HG02852 (cell line): ENCODE measurements around the gene SPIRE2.
"Not testable (repeated sequence)": the region's sequence is repeated elsewhere in the genome, so short reads cannot be mapped to it uniquely, and the experiment has no call there.

Source experiments
- ATAC-seq: cut with Tn5 transposase; IDR thresholded peaks from one replicate; pipeline ENCODE4 v1.9.1; 2021; ENCODE audit warnings: mild to moderate bottlenecking, moderate library complexity; ENCODE audit not compliant: unreplicated experiment

Gene SPIRE2

DNA sequence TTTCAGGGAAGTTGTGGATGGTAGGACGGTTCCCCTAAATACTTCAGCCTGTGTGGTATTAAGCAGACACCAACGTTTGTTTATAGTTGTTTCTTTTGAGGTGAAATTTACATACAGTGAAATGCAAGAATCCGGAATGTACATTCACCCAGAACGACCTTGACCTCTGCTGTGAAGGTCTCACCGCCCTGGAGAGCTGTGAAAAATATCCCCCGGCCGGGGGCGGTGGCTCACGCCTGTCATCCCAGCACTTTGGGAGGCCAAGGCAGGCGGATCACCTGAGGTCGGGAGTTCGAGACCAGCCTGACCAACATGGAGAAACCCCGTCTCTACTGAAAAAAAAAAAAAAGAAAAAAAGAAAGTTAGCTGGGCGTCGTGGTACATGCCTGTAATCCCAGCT, 8.2 kb downstream of the SPIRE2 start:
- not testable (repeated sequence) for ATAC-seq

- no peak for ATAC-seq
Observed at GRCh38 chr16:89837014-89837546, 8.8 kb downstream of the SPIRE2 start.

- no peak for ATAC-seq
Observed at GRCh38 chr16:89841275-89841674, 13.0 kb downstream of the SPIRE2 start.

DNA sequence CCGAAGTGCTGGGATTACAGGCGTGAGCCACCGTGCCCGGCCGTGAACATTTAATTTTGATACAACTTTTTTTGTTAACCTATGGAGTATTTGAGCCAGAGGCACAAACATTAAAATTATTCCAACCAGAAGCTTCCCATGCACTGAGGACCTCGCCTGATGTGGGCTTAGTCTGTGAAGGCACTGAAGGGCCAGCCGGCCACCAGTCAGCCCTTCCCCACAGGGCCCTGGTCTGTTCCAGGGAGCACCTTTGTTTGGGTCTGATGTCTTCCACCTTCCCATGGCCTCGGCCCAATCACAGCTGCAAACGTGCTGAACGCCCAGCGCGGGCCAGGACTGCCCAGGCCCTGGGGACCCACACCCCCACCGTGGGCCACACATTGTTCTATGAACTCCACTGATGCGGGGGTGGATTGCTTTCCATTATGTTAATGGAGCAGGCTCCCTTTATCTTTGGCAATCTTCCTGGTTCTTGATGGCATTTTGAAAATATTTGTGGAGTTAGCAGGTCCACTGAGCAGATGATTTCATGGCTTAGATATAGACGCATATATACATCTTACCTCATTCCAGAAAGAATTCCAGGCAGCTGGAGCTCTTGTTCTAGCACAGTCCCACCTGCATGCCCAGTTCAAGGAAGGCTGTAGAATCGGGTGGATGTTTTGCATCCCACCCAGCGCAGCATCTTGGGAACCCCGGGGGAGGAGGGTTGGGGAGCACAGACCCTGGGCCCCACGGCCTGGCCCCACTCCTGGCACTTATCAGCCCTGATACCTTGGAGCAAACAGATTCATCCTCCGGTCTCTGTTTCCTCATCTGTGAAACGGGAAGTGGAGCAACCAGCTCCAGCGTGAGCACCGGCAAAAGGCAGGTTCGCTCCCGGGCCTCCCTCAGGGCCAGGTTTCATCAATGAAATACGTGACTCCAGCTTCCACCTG, 14.5 kb downstream of the SPIRE2 start:
- ATAC-seq: no peak

DNA sequence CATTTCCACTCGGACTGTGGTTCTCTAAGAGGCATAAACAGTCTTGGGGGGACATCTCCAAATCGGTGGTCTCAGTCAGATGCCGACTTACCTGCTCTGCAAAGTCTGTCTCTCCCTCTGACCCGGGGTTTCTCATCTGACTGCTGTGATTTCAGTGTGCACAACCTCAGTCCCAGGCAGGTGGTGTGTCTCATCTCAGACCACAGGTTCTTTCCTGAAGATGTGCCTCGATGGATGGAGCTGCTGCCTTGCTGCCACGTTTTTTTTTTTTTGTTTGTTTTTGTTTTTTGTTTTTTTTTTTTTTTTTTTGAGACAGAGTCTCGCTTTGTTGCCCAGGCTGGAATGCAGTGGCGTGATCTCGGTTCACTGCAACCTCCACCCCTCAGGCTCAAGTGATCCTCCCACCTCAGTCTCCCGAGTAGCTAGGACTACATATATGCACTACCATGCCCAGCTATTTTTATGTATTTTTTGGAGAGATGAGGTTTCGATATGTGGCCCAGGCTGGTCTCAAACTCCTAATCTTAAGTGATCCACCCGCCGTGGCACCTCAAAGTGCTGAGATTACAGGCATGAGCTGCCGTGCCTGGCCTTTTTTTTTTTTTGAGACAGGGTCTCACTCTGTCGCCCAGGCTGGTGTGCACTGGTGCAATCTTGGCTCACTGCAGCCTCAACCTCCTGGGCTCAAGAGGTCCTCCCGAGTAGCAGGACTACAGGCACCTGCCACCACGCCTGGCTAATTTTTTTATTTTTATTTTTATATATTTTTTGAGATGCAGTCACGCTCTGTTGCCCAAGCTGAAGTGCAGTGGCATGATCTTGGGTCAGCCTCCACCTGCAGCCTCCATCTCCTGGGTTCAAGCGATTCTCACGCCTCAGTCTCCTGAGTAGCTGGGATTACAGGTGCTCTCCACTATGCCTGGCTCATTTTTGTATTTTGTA, 15.4 kb downstream of the SPIRE2 start:
- no peak for ATAC-seq

- ATAC-seq: no peak
Observed at GRCh38 chr16:89844739-89845339, 16.6 kb downstream of the SPIRE2 start.

DNA sequence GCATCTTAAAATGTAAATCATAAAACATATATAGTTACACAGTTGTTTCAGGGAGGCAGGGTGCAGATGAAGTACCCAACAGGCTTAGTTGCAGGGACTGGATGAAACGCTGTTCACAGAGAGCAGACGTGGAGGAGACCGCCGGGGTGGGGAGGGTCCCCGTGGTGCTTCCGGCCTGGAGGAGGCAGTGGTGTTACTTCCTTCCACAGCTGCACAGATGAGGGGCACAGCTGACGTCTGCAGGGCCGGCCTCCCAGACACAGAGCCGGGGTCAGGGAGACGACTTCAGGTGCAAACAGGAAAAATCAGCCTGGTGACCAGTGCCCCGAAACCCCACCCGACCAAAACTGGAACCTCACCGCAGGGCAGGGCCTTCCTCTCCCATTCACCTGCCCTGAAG, 17.1 kb downstream of the SPIRE2 start:
- ATAC-seq: no peak

- ATAC-seq: no peak
Observed at GRCh38 chr16:89847051-89847939, 19.0 kb downstream of the SPIRE2 start.

GRCh38 chr16:89847940-89848297, 19.6 kb downstream of the SPIRE2 start:
- ATAC-seq: no peak

DNA sequence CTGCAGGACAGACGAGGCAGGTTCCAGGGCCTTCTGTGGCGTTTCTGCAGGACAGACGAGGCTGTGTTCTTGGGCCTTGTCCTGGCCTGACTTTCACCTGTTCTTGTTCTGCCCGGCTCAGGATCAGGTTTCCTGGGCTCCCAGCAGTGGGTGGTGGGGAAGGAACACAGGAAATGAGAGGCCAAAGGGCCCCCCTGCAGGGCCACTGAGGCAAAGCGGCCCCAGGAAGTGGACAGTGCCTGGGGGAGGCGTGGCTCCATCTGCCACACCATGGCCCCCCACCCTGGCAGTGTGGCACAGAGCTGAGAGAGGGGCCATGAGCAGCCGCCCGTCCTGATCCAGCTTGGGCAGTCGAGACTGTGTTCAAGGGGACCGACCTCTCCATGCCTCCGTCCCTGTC, 20.7 kb downstream of the SPIRE2 start:
- ATAC-seq: no peak

GRCh38 chr16:89853306-89853993, 25.2 kb downstream of the SPIRE2 start:
- ATAC-seq: no peak

DNA sequence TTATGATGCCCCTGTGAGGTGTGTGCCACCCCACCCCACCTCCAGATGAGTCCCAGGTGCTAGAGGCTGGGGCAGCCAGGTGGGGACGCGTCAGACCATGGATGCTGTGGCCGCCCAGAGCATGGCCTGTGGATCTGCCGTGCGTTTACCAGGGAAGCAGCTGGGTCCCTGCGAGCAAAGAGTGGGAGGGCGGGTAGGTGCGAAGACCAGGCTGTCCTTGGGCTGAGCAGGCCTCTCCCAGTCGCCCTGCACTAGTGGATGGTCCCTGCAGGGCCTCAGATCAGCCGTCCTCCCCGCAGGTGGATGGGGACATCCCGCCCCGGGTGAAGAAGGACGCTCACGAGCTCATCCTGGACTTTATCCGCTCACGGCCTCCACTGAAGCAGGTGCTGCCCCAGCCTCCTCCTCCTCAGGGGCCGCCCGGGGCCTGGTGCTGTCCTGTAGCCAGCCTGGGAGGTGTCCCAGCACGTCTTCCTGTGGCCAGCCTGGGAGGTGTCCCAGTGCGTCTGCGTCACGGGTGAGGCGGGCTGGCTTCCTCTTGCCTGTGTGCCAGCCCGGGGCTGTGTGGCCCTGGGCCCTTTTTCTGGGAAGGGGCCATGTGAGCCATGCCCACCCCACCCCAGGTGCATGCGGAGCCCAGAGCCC, 27.1 kb downstream of the SPIRE2 start:
- ATAC-seq: no peak

DNA sequence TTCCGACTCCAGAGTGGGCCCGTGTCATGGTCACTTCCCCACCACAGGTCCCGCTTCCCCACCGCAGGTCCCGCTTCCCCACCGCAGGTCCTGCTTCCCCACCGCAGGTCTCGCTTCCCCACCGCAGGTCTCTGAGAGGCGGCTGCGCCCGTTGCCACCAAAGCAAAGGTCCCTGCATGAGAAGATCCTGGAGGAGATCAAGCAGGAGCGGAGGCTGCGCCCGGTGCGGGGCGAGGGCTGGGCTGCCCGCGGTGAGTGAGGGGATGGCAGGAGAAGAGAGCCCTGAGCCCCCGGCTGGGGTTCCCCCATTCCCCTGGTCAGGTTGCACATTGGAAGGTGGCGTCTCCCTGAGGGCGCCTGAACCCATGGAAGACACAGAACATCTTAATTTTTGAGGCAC, 27.7 kb downstream of the SPIRE2 start:
- no peak for ATAC-seq

DNA sequence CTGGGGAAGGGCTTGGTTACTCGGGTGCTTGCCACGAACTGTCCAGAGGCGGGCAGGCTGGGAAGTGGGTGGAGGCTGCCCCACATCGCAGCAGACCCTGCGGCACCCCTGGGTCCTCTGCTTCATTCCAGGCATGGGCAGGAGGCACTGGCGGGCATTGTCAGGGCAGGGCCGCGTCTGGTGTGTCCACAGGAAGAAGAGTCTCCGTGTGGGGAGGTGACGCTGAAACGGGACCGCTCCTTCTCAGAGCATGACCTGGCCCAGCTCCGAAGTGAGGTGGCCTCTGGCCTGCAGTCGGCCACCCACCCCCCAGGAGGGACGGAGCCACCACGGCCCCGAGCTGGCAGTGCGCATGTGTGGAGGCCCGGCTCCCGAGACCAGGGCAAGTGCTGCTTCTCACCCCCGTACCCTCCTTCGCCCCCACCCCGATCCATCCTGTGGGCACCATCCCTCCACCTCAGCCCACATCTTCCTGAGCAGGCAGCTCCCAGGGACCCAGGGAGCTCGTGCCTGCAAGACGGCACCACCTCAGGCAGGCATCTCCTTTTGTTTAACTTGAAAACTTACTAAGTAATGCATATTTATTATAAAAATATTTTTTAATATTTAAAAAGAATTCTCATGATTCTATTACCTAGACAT, 30.8 kb downstream of the SPIRE2 start:
- ATAC-seq: no peak

DNA sequence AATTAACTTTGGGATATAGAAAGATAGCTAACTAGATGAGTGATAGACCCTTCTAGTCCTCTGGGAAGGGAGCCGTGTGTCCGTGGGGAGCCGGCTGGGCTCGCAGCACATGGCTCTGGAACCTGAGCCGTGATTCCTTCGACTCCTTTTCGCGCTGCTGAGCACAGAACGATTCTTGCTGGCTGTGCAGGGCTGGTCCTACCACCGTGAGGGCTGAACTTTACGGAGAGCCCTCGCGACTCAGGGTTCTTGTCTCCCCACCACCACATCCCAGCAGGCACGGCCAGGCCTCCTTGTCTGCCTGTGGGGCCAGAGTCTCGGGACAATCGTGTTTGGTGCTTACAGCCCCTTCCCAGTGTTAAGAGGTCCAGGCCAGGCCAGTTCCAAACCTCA, 31.3 kb downstream of the SPIRE2 start:
- ATAC-seq: no peak

DNA sequence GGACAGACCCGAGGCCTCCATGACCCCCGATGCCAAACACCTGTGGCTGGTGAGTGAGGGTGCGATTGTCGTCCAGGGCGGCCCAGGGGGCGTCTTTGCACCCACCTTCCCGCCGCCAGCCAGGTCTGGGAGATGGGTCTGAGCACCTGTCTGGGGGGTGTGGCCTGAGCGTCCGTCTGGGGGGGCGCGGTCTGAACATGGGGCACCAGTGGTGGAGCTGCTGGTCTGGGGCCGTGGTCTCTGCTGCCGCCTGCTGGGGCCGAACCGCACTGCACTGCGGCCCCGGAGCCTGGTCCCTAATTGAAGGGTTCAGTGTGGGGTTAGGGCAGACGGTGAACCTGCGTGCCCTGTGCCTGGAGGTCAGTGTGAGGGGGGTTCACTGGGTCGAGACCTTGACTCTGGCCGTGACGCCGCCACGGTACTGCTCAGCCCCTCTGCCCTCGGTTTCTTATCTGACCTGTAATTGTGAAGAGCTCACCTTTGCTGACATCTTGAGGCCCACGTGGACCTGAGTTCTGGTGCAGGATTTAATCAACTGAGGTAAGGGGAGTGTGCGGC, 32.6 kb downstream of the SPIRE2 start:
- peak; percentile 45 for ATAC-seq

DNA sequence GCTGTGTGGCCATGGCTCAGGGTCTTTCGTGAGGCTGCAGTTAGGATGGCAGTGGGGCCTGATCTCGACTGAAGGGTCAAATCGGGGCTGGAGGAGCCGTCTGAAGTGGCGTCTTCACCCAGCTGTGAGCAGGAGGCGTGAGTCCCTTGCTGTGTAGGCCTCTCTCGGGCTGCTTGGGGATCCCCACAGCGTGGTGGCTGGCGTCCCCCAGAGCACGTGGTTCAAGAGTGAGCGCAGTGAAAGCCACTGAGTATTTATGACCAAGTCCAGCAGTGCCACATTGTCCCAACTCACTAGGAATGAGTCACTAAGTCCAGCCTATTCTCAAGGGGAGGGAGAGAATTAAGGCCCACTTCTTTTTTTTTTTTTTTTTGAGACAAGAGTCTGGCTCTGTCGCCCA, 33.4 kb downstream of the SPIRE2 start:
- ATAC-seq: no peak

GRCh38 chr16:89862732-89863131, 34.5 kb downstream of the SPIRE2 start:
- ATAC-seq: no peak
